HepG2 (cell line): Measurements from ENCODE around the gene CDH2. TPM values are rescaled to one million over a fixed set of nuclear protein-coding genes. Genes with fewer than 3 reads are reported as not detected.

ENCODE experiments used
- ATAC-seq: fragments of 200-7000 bp; cut with Tn5 transposase; 3 replicates; pipeline ENCODE4 v1.9.1; 2020; ENCODE audit warnings: mild to moderate bottlenecking, moderate library complexity
- BruUV-seq: library from RNA; stranded (reverse); fragments of 400-500 nt; replicated peaks from 2 replicates; lab custom pipeline; 2021; lab: Mats Ljungman, UMichigan
- CTCF ChIA-PET: fragments of 300-600 bp; formaldehyde crosslinking; extraction: SDS; loops from one replicate; lab custom pipeline; 2021; ENCODE audit warnings: low total read pairs, inconsistent platforms, low intra/inter-chr PET ratio; lab: Yijun Ruan, JAX
- POLR2A ChIA-PET: fragments of 350-600 bp; sonication (Branson Sonifier 250); formaldehyde crosslinking; loops from one replicate; lab custom pipeline; 2020; ENCODE audit warnings: antibody characterized with exemption, inconsistent platforms; lab: Yijun Ruan, JAX
- DNase-seq: peaks from one replicate; pipeline ENCODE4 v3.0.0-alpha.2; 2015; ENCODE audit warnings: low spot score
- FAIRE-seq: peaks from 3 replicates; lab custom pipeline; 2011; peaks lifted over from hg19 to GRCh38; lab: Jason Lieb, UNC
- H2AFZ ChIP-seq: one replicate; pipeline ENCODE4 v1.6.1; 2011; ENCODE audit warnings: low read length, inconsistent platforms
- H3K27ac ChIP-seq: fragments of 300-600 bp; 3 replicates; pipeline ENCODE4 v1.8.0; 2011; ENCODE audit warnings: mixed run types, mild to moderate bottlenecking, mixed read lengths, low read length, inconsistent platforms; ENCODE audit not compliant: insufficient read depth; ENCODE audit errors: extremely low read length
- H3K27me3 ChIP-seq, 2 experiments: fragments of 200-600 bp in 1 of 2; 2 replicates in 1 of 2; 3 replicates in 1 of 2; pipeline versions ENCODE4 v1.6.0 to v1.8.0; 2011; ENCODE audit warnings: low read length in 2 of 2, mild to moderate bottlenecking in 2 of 2, moderate library complexity in 2 of 2, inconsistent platforms in 1 of 2; ENCODE audit not compliant: insufficient read depth in 2 of 2, control insufficient read depth in 1 of 2
- H3K36me3 ChIP-seq, 2 experiments: fragments of 200-600 bp in 1 of 2; replicated peaks in 1 of 2; 2 replicates in 1 of 2; 3 replicates in 1 of 2; pipeline versions ENCODE4 v1.5.1 to v1.8.0; 2011; ENCODE audit warnings: low read length in 2 of 2, inconsistent platforms in 1 of 2; ENCODE audit not compliant: insufficient read depth in 2 of 2, control insufficient read depth in 1 of 2
- H3K4me1 ChIP-seq: 2 replicates; pipeline ENCODE4 v1.5.1; 2012; ENCODE audit warnings: low read length, inconsistent platforms; ENCODE audit not compliant: insufficient read depth
- H3K4me2 ChIP-seq: 2 replicates; pipeline ENCODE4 v1.6.0; 2011; ENCODE audit warnings: low read depth, low read length, inconsistent platforms
- H3K4me3 ChIP-seq, 3 experiments: fragments of 200-600 bp in 1 of 3; sonication (generic), shearing (Covaris generic) in 1 of 3; replicated peaks in 1 of 3; 2 replicates each; pipeline ENCODE4 v1.5.1; 2011 to 2016; ENCODE audit warnings: low read length in 3 of 3, inconsistent platforms in 2 of 3, low read depth in 2 of 3, mild to moderate bottlenecking in 2 of 3, control low read depth in 1 of 3, mixed read lengths in 1 of 3; ENCODE audit not compliant: insufficient read depth in 1 of 3
- H3K79me2 ChIP-seq: one replicate; pipeline ENCODE4 v1.6.1; 2011; ENCODE audit warnings: low read length, inconsistent platforms; ENCODE audit not compliant: insufficient read depth
- H3K9ac ChIP-seq: 2 replicates; pipeline ENCODE4 v1.6.0; 2011; ENCODE audit warnings: mild to moderate bottlenecking, low read depth, low read length, inconsistent platforms; ENCODE audit not compliant: insufficient read depth
- H3K9me3 ChIP-seq: 2 replicates; pipeline ENCODE4 v1.5.1; 2012; ENCODE audit warnings: mild to moderate bottlenecking, low read length
- H4K20me1 ChIP-seq: 2 replicates; pipeline ENCODE4 v1.6.0; 2011; ENCODE audit warnings: inconsistent platforms, mild to moderate bottlenecking, low read length, moderate library complexity; ENCODE audit not compliant: insufficient read depth
- CAMTA2 ChIP-seq: sonication (generic); formaldehyde crosslinking; IDR thresholded peaks from 2 replicates; pipeline ENCODE4 v1.4.0; 2020; ENCODE audit warnings: mild to moderate bottlenecking, missing genetic modification reagents, borderline replicate concordance
- CBX2 ChIP-seq, 2 experiments: fragments of 200-600 bp in 1 of 2; sonication (generic); formaldehyde crosslinking in 1 of 2; IDR thresholded peaks; 2 replicates each; pipeline versions ENCODE4 v1.7.0 to v1.8.1; 2018 to 2022; ENCODE audit warnings: low read depth in 2 of 2, low read length in 1 of 2, mild to moderate bottlenecking in 1 of 2, missing genetic modification reagents in 1 of 2
- HNRNPH1 ChIP-seq: fragments of 200-400 bp; formaldehyde crosslinking; optimal IDR thresholded peaks from 2 replicates; pipeline ENCODE3; 2017; ENCODE audit warnings: mild to moderate bottlenecking, low read depth, low read length
- NAIF1 ChIP-seq: sonication (generic); formaldehyde crosslinking; IDR thresholded peaks from 2 replicates; pipeline ENCODE4 v1.5.0; 2020; ENCODE audit warnings: mild to moderate bottlenecking, missing genetic modification reagents, borderline replicate concordance
- NR3C1 ChIP-seq: sonication (generic); formaldehyde crosslinking; IDR thresholded peaks from 2 replicates; pipeline ENCODE4 v1.4.0; 2020; ENCODE audit warnings: missing genetic modification reagents
- SOX13 ChIP-seq, 3 experiments: fragments of 450-650 bp in 1 of 3; sonication (generic) in 1 of 3; formaldehyde crosslinking in 1 of 3; IDR thresholded peaks in 2 of 3; conservative IDR thresholded peaks in 1 of 3; 2 replicates each; pipeline versions ENCODE4 v1.5.0 to v1.6.1; 2016 to 2020; ENCODE audit warnings: antibody characterized with exemption in 1 of 3, mild to moderate bottlenecking in 1 of 3, missing compliant biosample characterization in 1 of 3, missing genetic modification reagents in 1 of 3, moderate library complexity in 1 of 3
- ZBTB37 ChIP-seq: sonication (generic); formaldehyde crosslinking; IDR thresholded peaks from 2 replicates; pipeline ENCODE4 v1.4.0; 2020; ENCODE audit warnings: mild to moderate bottlenecking, missing genetic modification reagents
- ZNF431 ChIP-seq: sonication (generic); formaldehyde crosslinking; IDR thresholded peaks from 2 replicates; pipeline ENCODE4 v1.9.0; 2022; ENCODE audit warnings: missing genetic modification reagents, low read depth, mild to moderate bottlenecking, borderline replicate concordance
- ZNF552 ChIP-seq: sonication (generic); formaldehyde crosslinking; IDR thresholded peaks from 2 replicates; pipeline ENCODE4 v1.9.0; 2022; ENCODE audit warnings: missing genetic modification reagents, mild to moderate bottlenecking, borderline replicate concordance
- ZNF674 ChIP-seq: sonication (generic); formaldehyde crosslinking; IDR thresholded peaks from 2 replicates; pipeline ENCODE4 v1.5.0; 2020; ENCODE audit warnings: low read depth, mild to moderate bottlenecking, missing genetic modification reagents
- ZSCAN29 ChIP-seq: sonication (generic); formaldehyde crosslinking; conservative IDR thresholded peaks from 2 replicates; pipeline ENCODE4 v1.4.0; 2020; ENCODE audit warnings: mild to moderate bottlenecking, missing genetic modification reagents
- WGBS: methylation state at CpG from one replicate; pipeline ENCODE4 v1.1.6; 2017; ENCODE audit warnings: low lambda C conversion rate; 5-methylcytosine and 5-hydroxymethylcytosine counted together
- in situ Hi-C: cut with HindIII; loops from 2 replicates; pipeline ENCODE4 v1.10.0; 2017; ENCODE audit warnings: low pct_unique_long_range_greater_than_20kb; ENCODE audit not compliant: extremely low pct_ligation_motif_present
- intact Hi-C: fragments of 100-400 bp; cut with micrococcal nuclease; formaldehyde crosslinking; loops from one replicate; pipeline ENCODE4 v1.10.0; 2022; ENCODE audit not compliant: unreplicated experiment
- polyA plus RNA-seq, 8 experiments: library from polyadenylated mRNA; depleted of rRNA in 3 of 8; stranded (reverse) in 7 of 8; unstranded in 1 of 8; fragments of >200 nt; fragmentation: Illumina TruSeq in 4 of 8; extraction: Trizol in 4 of 8; gene quantifications; 2 replicates each; pipeline versions ENCODE4 v1.2.1 to v1.2.3, GENCODE V29; 2011 to 2016; ENCODE audit warnings: low read depth in 4 of 8, missing spikeins in 1 of 8, mixed read lengths in 1 of 8; ENCODE audit not compliant: insufficient read depth in 1 of 8
- total RNA-seq, 5 experiments: library from RNA; depleted of rRNA; stranded (reverse); fragments of >200 nt; fragmentation: Illumina TruSeq; extraction: Trizol; gene quantifications; 2 replicates each; pipeline ENCODE4 v1.2.3, GENCODE V29; 2016; ENCODE audit warnings: low read depth in 1 of 5

CDH2 gene
- total and polyA plus RNA-seq, 2 of the 13 experiments (the other 11 are each of a cell fraction or from before 2014, with no cell fraction given) = 18.6 to 36.1 TPM

- peaks cover 23% of the 10 kb centered on the region for H3K4me1 ChIP-seq
- no peak overlapping the region for H3K4me2 ChIP-seq
- H3K79me2 ChIP-seq = no peaks in the 10 kb centered on the region
- H3K4me3 ChIP-seq = no peak overlapping the region
- CTCF ChIA-PET = no interaction called here
- no peak for DNase-seq
- in situ Hi-C loops = loop anchor here (10.0 to 25.0 kb wide), 4 partner anchors 177 to 569 kb away; no protein-coding TSS in a partner anchor
- H3K9me3 ChIP-seq = no peaks in the 10 kb centered on the region
- POLR2A ChIA-PET = no interaction called here
- H4K20me1 ChIP-seq = no peaks in the 10 kb centered on the region
- BruUV-seq = no TSS peak
- no peaks in the 10 kb centered on the region for H3K27me3 ChIP-seq
- TF ChIP-seq CBX2 (IDR thresholded peaks at IDR 0.05; ENCODE audit: low read depth, low read length) (no peak), CBX2 (CRISPR knock-in tag; IDR thresholded peaks at IDR 0.05; ENCODE audit: low read depth) (no peak), NAIF1 (no peak), CAMTA2 (CRISPR knock-in tag) (no peak), ZNF431 (CRISPR knock-in tag) (no peak), ZSCAN29 (CRISPR knock-in tag) (no peak), ZNF674 (no peak), SOX13 (IDR thresholded peaks at IDR 0.05) (no peak), SOX13 (CRISPR knock-in tag; conservative IDR thresholded peaks at IDR 0.05 in 1 of 2, IDR thresholded peaks at IDR 0.05 in 1 of 2) (no peak), ZNF552 (CRISPR knock-in tag) (no peak), HNRNPH1 (no peak), ZBTB37 (CRISPR knock-in tag) (no peak), NR3C1 (CRISPR knock-in tag) (no peak)
- no peak overlapping the region for H3K9ac ChIP-seq
- H3K36me3 ChIP-seq = no peaks in the 10 kb centered on the region
- ATAC-seq = no peak
- no peak overlapping the region for H2AFZ ChIP-seq
- WGBS = 41% methylated on average over 2 of the region's 2 CpGs
- H3K27ac ChIP-seq = no peak overlapping the region
- FAIRE-seq = no peak
- intact Hi-C loops = no loop called here
Measured at GRCh38 chr18:28181616-28182015, 4.7 kb upstream of the CDH2 start.
